Aorta (tissue), 5 donors: ENCODE measurements around the gene ABI2. TPM values are rescaled to one million over a fixed set of nuclear protein-coding genes. Genes with fewer than 3 reads are reported as not detected.

ENCODE experiments used
- ATAC-seq: fragments of 200-7000 bp; cut with Tn5 transposase; one replicate; pipeline ENCODE4 v1.9.1; 2022; ENCODE audit warnings: moderate library complexity; ENCODE audit not compliant: low FRiP score
- DNase-seq, 2 donors: peaks; one replicate each; pipeline ENCODE4 v3.0.0-alpha.2; 2020
- H3K27ac ChIP-seq, 2 donors: one replicate each; pipeline ENCODE4 v1.5.1; 2013; ENCODE audit warnings: low read length in 2 of 2, mild to moderate bottlenecking in 2 of 2, moderate library complexity in 2 of 2, control low read depth in 1 of 2, inconsistent platforms in 1 of 2, low read depth in 1 of 2
- H3K27me3 ChIP-seq, 2 donors: one replicate each; pipeline ENCODE4 v1.6.1; 2013; ENCODE audit warnings: control low read depth in 1 of 2, low read length in 1 of 2, mild to moderate bottlenecking in 1 of 2, moderate library complexity in 1 of 2; ENCODE audit not compliant: insufficient read depth in 2 of 2, control insufficient read depth in 1 of 2
- H3K36me3 ChIP-seq, 2 donors: one replicate each; pipeline ENCODE4 v1.6.1; 2013; ENCODE audit warnings: control low read depth in 1 of 2, low read length in 1 of 2, mild to moderate bottlenecking in 1 of 2; ENCODE audit not compliant: insufficient read depth in 2 of 2, control insufficient read depth in 1 of 2
- H3K4me1 ChIP-seq, 2 donors: one replicate each; pipeline ENCODE4 v1.6.1; 2013; ENCODE audit warnings: low read length in 2 of 2, control low read depth in 1 of 2, mild to moderate bottlenecking in 1 of 2, moderate library complexity in 1 of 2; ENCODE audit not compliant: insufficient read depth in 2 of 2, control insufficient read depth in 1 of 2
- H3K4me3 ChIP-seq, 2 donors: one replicate each; pipeline ENCODE4 v1.5.1; 2013; ENCODE audit warnings: low read length in 2 of 2, control low read depth in 1 of 2, mild to moderate bottlenecking in 1 of 2
- H3K9me3 ChIP-seq: one replicate; pipeline ENCODE4 v1.6.1; 2013; ENCODE audit warnings: mild to moderate bottlenecking, low read length; ENCODE audit not compliant: control insufficient read depth
- WGBS, 2 donors: extraction: QIAGEN DNeasy Blood & Tissue Kit; methylation state at CpG; one replicate each; pipeline ENCODE4 v1.1.7; 2013; 5-methylcytosine and 5-hydroxymethylcytosine counted together
- intact Hi-C, 2 donors: fragments of 100-400 bp; cut with DNase I; formaldehyde crosslinking; loops; one replicate each; pipeline versions ENCODE4 v1.14.2 to v1.15.0; 2022
- polyA plus RNA-seq, 2 donors: library from polyadenylated mRNA; stranded (reverse); fragments of 200-250 nt; gene quantifications; one replicate each; pipeline ENCODE4 v1.2.3, GENCODE V29; 2013
- total RNA-seq, 2 donors: library from RNA; stranded (reverse); fragmentation: NEBNext Ultra II Directional; extraction: Animal tissue kit (Norgen Biotek cat#: 25700); gene quantifications; one replicate each; pipeline ENCODE4 v1.2.1, GENCODE V29; 2021
- donor health status: healthy with polysubstance abuse.
- donor health status: Bipolar disorder and iron deficiency.
- donor health status: DM: no; HTN: no; CAD: no.
- donor health status: DM: no; HTN: no; CAD: no.
- donor health status: DM: yes; HTN: yes; CAD: no.

The ABI2 gene
- total and polyA plus RNA-seq, 4 donors = 12.1 to 67.6 (median 42.3) TPM

- intact Hi-C loops = loop anchor here in 1 of 2 donors (10.0 kb wide), 1 partner anchor 121 kb away; the partner anchor contains the start of gene ABI2
- no peak overlapping the region for H3K4me3 ChIP-seq
- ATAC-seq = no peak
- H3K9me3 ChIP-seq = no peaks in the 10 kb centered on the region
- peaks cover 5% of the 10 kb centered on the region in 2 donors for H3K36me3 ChIP-seq
- no peaks in the 10 kb centered on the region for H3K27me3 ChIP-seq
- WGBS, 2 donors = 76 to 80% methylated on average over 3 of the region's 3 CpGs
- no peak for DNase-seq
- H3K27ac ChIP-seq = no peak overlapping the region
- no peaks in the 10 kb centered on the region for H3K4me1 ChIP-seq
Measured at GRCh38 chr2:203446071-203446481, 117.9 kb downstream of the ABI2 start.

GRCh38 chr2:203446780-203447179, 118.6 kb downstream of the ABI2 start:
- no peaks in the 10 kb centered on the region for H3K4me1 ChIP-seq
- WGBS, 2 donors = 94% methylated on average over 3 of the region's 3 CpGs
- no peaks in the 10 kb centered on the region for H3K9me3 ChIP-seq
- H3K27me3 ChIP-seq = no peaks in the 10 kb centered on the region
- no peak for DNase-seq
- ATAC-seq = no peak
- no peak overlapping the region for H3K4me3 ChIP-seq
- H3K27ac ChIP-seq = no peak overlapping the region
- peaks cover 3 to 5% of the 10 kb centered on the region in 2 donors for H3K36me3 ChIP-seq
- intact Hi-C loops = loop anchor here in 1 of 2 donors (10.0 kb wide), 1 partner anchor 122 kb away; the partner anchor contains the start of gene ABI2

- H3K27ac ChIP-seq = no peak overlapping the region
Measured at GRCh38 chr2:203450561-203450960, 122.4 kb downstream of the ABI2 start.

GRCh38 chr2:203451011-203451410, 122.8 kb downstream of the ABI2 start:
- intact Hi-C loops = loop anchor here in 1 of 2 donors (10.0 kb wide), 2 partner anchors 166 to 226 kb away; no protein-coding TSS in a partner anchor
- DNase-seq (no peak), ATAC-seq (no peak)
- H3K27ac ChIP-seq = no peak overlapping the region
- 70 to 87% methylated on average over 2 of the region's 2 CpGs for WGBS, 2 donors
- peaks cover 2 to 5% of the 10 kb centered on the region in 2 donors for H3K36me3 ChIP-seq
- H3K4me3 ChIP-seq = no peak overlapping the region
- H3K9me3 ChIP-seq = no peaks in the 10 kb centered on the region
- H3K27me3 ChIP-seq = no peaks in the 10 kb centered on the region
- H3K4me1 ChIP-seq = no peaks in the 10 kb centered on the region

More at GRCh38 chr2:203450561-203450960, 122.4 kb downstream of the ABI2 start:
- DNase-seq = no peak
- no peaks in the 10 kb centered on the region for H3K27me3 ChIP-seq
- H3K36me3 ChIP-seq = peaks cover 2 to 5% of the 10 kb centered on the region in 2 donors
- intact Hi-C loops = loop anchor here in 1 of 2 donors (10.0 kb wide), 2 partner anchors 166 to 226 kb away; no protein-coding TSS in a partner anchor
- WGBS, 2 donors = 78 to 83% methylated on average over 3 of the region's 3 CpGs
- ATAC-seq = no peak
- no peaks in the 10 kb centered on the region for H3K9me3 ChIP-seq
- no peak overlapping the region for H3K4me3 ChIP-seq
- H3K4me1 ChIP-seq = no peaks in the 10 kb centered on the region

- intact Hi-C loops = loop anchor here in 1 of 2 donors (10.0 kb wide), 2 partner anchors 167 to 227 kb away; no protein-coding TSS in a partner anchor
- H3K9me3 ChIP-seq = no peaks in the 10 kb centered on the region
- H3K36me3 ChIP-seq = peaks cover 0 to 5% of the 10 kb centered on the region in 2 donors
- H3K4me3 ChIP-seq = no peak overlapping the region
- DNase-seq = no peak
- no peaks in the 10 kb centered on the region for H3K4me1 ChIP-seq
- no peaks in the 10 kb centered on the region for H3K27me3 ChIP-seq
- no peak for ATAC-seq
- 92 to 100% methylated on average over 1 of the region's 1 CpG for WGBS, 2 donors
- H3K27ac ChIP-seq = no peak overlapping the region
Measured at GRCh38 chr2:203451689-203452088, 123.5 kb downstream of the ABI2 start.

- H3K36me3 ChIP-seq = peaks cover 0 to 5% of the 10 kb centered on the region in 2 donors
- peak; percentile 86 for ATAC-seq
- WGBS, 2 donors = 0 to 3% methylated on average over 1 of the region's 1 CpG
Measured at GRCh38 chr2:203453858-203454451, 125.8 kb downstream of the ABI2 start.

GRCh38 chr2:203455209-203455608, 127.0 kb downstream of the ABI2 start:
- Histone ChIP-seq H3K4me1 (no peaks in the 10 kb centered on the region), H3K27ac (no peak overlapping the region), H3K9me3 (no peaks in the 10 kb centered on the region), H3K4me3 (no peak overlapping the region), H3K36me3 (peaks cover 0 to 8% of the 10 kb centered on the region in 2 donors), H3K27me3 (no peaks in the 10 kb centered on the region)
- WGBS, 2 donors = 78 to 84% methylated on average over 3 of the region's 3 CpGs
- intact Hi-C loops = loop anchor here in 1 of 2 donors (10.0 kb wide), 2 partner anchors 170 to 230 kb away; no protein-coding TSS in a partner anchor
- DNase-seq (no peak), ATAC-seq (no peak)

More at GRCh38 chr2:203453858-203454451, 125.8 kb downstream of the ABI2 start:
- intact Hi-C loops = loop anchor here in 1 of 2 donors (10.0 kb wide), 2 partner anchors 169 to 229 kb away; no protein-coding TSS in a partner anchor
- H3K4me1 ChIP-seq = no peaks in the 10 kb centered on the region
- no peaks in the 10 kb centered on the region for H3K9me3 ChIP-seq
- no peak overlapping the region for H3K4me3 ChIP-seq
- DNase-seq = no peak
- H3K27me3 ChIP-seq = no peaks in the 10 kb centered on the region
- H3K27ac ChIP-seq = no peak overlapping the region

- Histone ChIP-seq H3K4me3 (no peak overlapping the region), H3K27me3 (no peaks in the 10 kb centered on the region), H3K36me3 (peaks cover 0 to 3% of the 10 kb centered on the region in 2 donors), H3K4me1 (no peaks in the 10 kb centered on the region), H3K27ac (no peak overlapping the region), H3K9me3 (no peaks in the 10 kb centered on the region)
- ATAC-seq = no peak
- no peak for DNase-seq
- intact Hi-C loops = no loop called here
Measured at GRCh38 chr2:203461746-203462145, 133.6 kb downstream of the ABI2 start.

GRCh38 chr2:203462308-203462707, 134.1 kb downstream of the ABI2 start:
- no peaks in the 10 kb centered on the region for H3K4me1 ChIP-seq
- intact Hi-C loops = no loop called here
- H3K36me3 ChIP-seq = peaks cover 0 to 3% of the 10 kb centered on the region in 2 donors
- H3K4me3 ChIP-seq = no peak overlapping the region
- no peak for ATAC-seq
- no peak for DNase-seq
- H3K27ac ChIP-seq = no peak overlapping the region
- 94 to 97% methylated on average over 1 of the region's 1 CpG for WGBS, 2 donors
- H3K9me3 ChIP-seq = no peaks in the 10 kb centered on the region
- H3K27me3 ChIP-seq = no peaks in the 10 kb centered on the region
